Spinal cord (tissue), 10 donors: ENCODE measurements around the gene LRRTM4. TPM values are rescaled to one million over a fixed set of nuclear protein-coding genes. Genes with fewer than 3 reads are reported as not detected.
"Not testable (repeated sequence)": the region's sequence is repeated elsewhere in the genome, so short reads cannot be mapped to it uniquely, and the experiment has no call there.

Experiments used
- DNase-seq, 6 donors: peaks; one replicate each; pipeline versions ENCODE4 v3.0.0 to v3.0.0-alpha.2; 2013 to 2015; ENCODE audit warnings: low spot score in 6 of 6, low read depth in 4 of 6
- H3K27ac ChIP-seq: one replicate; pipeline ENCODE4 v1.5.1; 2013; ENCODE audit warnings: low read depth, low read length, control low read depth
- H3K27me3 ChIP-seq: one replicate; pipeline ENCODE4 v1.6.1; 2013; ENCODE audit warnings: low read length; ENCODE audit not compliant: control insufficient read depth, insufficient read depth
- H3K36me3 ChIP-seq: one replicate; pipeline ENCODE4 v1.6.1; 2013; ENCODE audit warnings: low read length; ENCODE audit not compliant: control insufficient read depth, insufficient read depth
- H3K4me1 ChIP-seq: one replicate; pipeline ENCODE4 v1.6.1; 2013; ENCODE audit warnings: low read length; ENCODE audit not compliant: control insufficient read depth, insufficient read depth
- H3K4me3 ChIP-seq: one replicate; pipeline ENCODE4 v1.5.1; 2013; ENCODE audit warnings: low read depth, low read length, control low read depth
- H3K9me3 ChIP-seq: one replicate; pipeline ENCODE4 v1.6.1; 2013; ENCODE audit warnings: low read length; ENCODE audit not compliant: control insufficient read depth, insufficient read depth
- WGBS: methylation state at CpG from one replicate; pipeline ENCODE4 v1.1.5; 2013; ENCODE audit warnings: missing lambda C conversion rate; ENCODE audit not compliant: insufficient coverage; 5-methylcytosine and 5-hydroxymethylcytosine counted together
- polyA plus RNA-seq, 2 donors: library from polyadenylated mRNA; unstranded; fragments of 120-200 nt; gene quantifications; one replicate each; pipeline ENCODE4 v1.2.1, GENCODE V29; 2013; ENCODE audit not compliant: insufficient read length in 2 of 2
- total RNA-seq, 2 donors: library from RNA; depleted of rRNA in 1 of 2; stranded (reverse); fragments of 120-200 nt in 1 of 2; fragments of >200 nt in 1 of 2; gene quantifications; one replicate each; pipeline versions ENCODE4 v1.2.3 to v1.2.4, GENCODE V29; 2013 to 2014
- donor health status: healthy.

The LRRTM4 gene
- total and polyA plus RNA-seq, 4 donors: 12.6 to 30.4 (median 14.8) TPM

DNA sequence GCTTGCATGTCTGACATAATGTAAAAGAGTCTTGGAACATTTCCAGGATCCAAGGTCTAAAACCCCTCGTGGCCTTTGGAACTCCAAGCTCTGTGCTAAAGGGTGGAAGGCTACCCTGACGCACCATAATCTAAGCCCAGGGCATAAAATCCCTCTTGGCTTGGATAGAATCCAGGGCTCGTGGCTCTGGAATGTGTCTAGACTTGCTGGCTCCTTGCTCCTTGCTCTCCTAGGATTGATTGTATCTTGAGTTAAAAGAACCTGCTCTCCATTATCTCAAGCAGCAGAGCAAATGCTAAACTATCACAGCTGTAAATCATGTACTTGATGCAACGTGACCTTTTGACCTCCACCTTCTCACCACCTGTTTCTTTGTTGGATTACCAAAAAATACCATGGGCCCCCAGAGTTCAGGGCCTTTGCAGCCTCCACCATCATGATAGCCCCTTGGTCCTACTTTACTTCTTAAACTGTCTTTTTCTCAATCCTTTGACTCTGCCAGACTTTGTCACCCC is 346.9 kb downstream of the LRRTM4 start:
- H3K9me3 ChIP-seq, H3K27me3 ChIP-seq, DNase-seq, H3K36me3 ChIP-seq, H3K27ac ChIP-seq, H3K4me3 ChIP-seq, H3K4me1 ChIP-seq: not testable (repeated sequence)
- 71% methylated on average over 3 of the region's 4 CpGs for whole genome bisulfite sequencing

DNA sequence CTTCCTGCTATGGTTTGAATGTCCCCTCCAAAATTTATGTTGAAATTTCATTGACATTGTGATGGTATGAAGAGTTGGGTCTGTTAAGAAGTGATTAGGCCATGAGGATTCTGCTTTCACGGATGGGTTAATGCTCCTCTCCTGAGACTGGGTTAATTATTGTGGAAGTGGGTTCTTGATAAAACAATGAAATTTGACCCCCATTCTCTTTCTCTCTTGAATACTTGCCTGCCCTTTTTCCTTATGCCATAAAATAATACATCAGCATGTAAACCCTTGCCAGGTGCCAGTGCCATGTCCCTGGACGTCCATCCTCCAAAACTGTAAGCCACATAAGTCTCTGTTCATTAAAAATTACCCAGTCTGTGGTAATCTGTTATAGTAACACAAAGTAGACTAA is 352.8 kb downstream of the LRRTM4 start:
- H3K36me3 ChIP-seq: no peaks in the 10 kb centered on the region
- WGBS: no CpG with 5 or more reads among the region's 2 CpGs
- DNase-seq: no peak
- no peaks in the 10 kb centered on the region for H3K27me3 ChIP-seq
- H3K9me3 ChIP-seq: no peaks in the 10 kb centered on the region
- no peaks in the 10 kb centered on the region for H3K4me1 ChIP-seq
- no peak overlapping the region for H3K27ac ChIP-seq
- no peak overlapping the region for H3K4me3 ChIP-seq

DNA sequence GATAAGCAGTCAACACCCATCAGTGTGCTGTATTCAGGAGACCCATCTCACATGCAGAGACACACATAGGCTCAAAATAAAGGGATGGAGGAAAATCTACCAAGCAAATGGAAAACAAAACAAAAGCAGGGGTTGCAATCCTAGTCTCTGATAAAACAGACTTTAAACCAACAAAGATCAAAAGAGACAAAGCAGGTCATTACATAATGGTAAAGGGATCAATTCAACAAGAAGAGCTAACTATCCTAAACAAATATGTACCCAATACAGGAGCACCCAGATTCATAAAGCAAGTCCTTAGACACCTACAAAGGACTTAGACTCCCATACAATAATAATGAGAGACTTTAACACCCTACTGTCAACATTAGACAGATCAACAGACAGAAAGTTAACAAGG is 358.2 kb downstream of the LRRTM4 start:
- H3K27ac ChIP-seq, H3K4me1 ChIP-seq, DNase-seq, H3K27me3 ChIP-seq, H3K36me3 ChIP-seq, H3K9me3 ChIP-seq, H3K4me3 ChIP-seq: not testable (repeated sequence)

DNA sequence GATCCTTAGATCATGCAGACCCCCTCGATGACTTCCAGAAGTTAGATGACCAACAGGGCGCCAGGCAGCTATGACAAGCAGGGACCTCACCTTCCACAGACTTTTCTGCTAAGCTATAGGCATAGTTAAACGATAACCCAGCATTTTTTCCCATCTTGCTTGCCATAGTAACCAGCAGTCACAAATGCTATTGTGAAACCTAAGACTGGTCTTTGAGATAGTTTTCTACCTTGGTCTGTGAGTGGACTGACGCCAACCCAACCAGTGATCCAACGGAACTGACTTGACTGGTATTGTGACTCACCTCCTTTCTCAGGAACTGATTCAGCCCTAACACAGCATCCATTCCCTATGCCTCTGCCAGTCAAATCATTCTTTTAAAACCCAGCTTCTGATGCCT is 361.2 kb downstream of the LRRTM4 start:
- Histone ChIP-seq H3K36me3 (no peaks in the 10 kb centered on the region), H3K4me1 (no peaks in the 10 kb centered on the region), H3K9me3 (no peaks in the 10 kb centered on the region), H3K27me3 (no peaks in the 10 kb centered on the region), H3K4me3 (no peak overlapping the region), H3K27ac (no peak overlapping the region)
- 93% methylated on average over 5 of the region's 5 CpGs for WGBS
- no peak for DNase-seq

DNA sequence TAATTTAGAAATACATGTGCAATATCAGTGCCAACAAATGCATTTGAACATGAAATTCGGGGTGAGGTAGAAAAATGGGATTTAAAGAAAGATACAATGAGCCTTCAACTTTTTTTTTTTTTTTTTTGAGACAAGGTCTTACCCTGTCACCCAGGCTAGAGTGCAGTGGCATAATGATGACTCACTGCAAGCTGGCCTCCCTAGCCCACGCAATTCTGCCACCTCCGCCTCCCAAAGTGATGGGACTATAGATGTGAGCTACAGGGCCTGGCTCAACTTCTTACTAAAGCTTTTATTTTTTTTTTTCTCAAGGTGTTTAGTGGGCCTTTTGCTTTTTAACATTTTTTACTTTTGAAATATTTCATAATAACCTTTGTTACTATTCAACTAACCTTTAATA is 365.6 kb downstream of the LRRTM4 start:
- Histone ChIP-seq H3K36me3 (no peaks in the 10 kb centered on the region), H3K4me1 (no peaks in the 10 kb centered on the region), H3K27me3 (no peaks in the 10 kb centered on the region), H3K9me3 (no peaks in the 10 kb centered on the region), H3K27ac (no peak overlapping the region), H3K4me3 (no peak overlapping the region)
- WGBS: no CpG with 5 or more reads among the region's 3 CpGs
- DNase-seq: no peak

DNA sequence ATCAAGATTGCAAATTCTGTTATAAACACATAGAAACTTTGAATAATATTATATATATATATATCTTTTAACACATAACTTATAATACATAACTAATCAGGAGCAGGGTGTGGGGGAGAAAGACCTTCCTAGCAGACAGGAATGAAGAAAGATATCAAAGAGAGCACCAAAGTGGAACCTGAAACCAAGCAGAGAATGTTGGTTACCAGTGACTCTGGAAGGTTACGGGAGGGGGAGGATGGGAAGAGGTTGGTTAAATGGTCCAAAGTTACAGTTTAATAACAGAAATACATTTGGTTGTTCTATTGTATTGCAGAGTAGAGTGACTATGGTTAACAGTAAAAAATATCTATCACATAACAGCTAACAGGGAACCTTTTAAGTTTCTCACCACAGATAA is 366.7 kb downstream of the LRRTM4 start:
- H3K9me3 ChIP-seq: no peaks in the 10 kb centered on the region
- H3K4me3 ChIP-seq: no peak overlapping the region
- no peaks in the 10 kb centered on the region for H3K36me3 ChIP-seq
- no CpG with 5 or more reads among the region's 1 CpG for WGBS
- no peak overlapping the region for H3K27ac ChIP-seq
- H3K4me1 ChIP-seq: no peaks in the 10 kb centered on the region
- DNase-seq: no peak
- H3K27me3 ChIP-seq: no peaks in the 10 kb centered on the region

DNA sequence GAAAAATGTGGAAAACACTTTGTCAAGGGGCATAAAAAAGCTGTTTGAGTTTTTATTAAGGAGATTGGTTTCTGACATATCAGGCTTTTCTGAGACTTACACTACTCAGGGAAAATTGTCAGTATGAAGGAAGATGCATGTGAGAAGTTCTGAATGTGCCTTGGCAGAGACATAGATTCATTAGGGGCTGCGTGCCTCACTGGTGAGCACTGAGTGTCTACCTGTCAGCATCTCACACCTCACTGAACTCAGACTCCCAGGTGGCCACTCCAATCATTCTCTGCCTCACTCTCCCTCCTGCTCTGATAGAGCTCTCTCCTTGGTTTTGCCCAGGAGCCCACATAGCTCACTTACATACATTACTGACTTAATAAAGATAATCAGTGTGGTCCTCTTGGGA is 372.6 kb downstream of the LRRTM4 start:
- WGBS: no CpG with 5 or more reads among the region's 1 CpG
- no peak overlapping the region for H3K4me3 ChIP-seq
- H3K4me1 ChIP-seq: no peaks in the 10 kb centered on the region
- no peaks in the 10 kb centered on the region for H3K36me3 ChIP-seq
- no peaks in the 10 kb centered on the region for H3K9me3 ChIP-seq
- no peaks in the 10 kb centered on the region for H3K27me3 ChIP-seq
- H3K27ac ChIP-seq: no peak overlapping the region
- peak in 1 of 6 donors; percentile 79 for DNase-seq

DNA sequence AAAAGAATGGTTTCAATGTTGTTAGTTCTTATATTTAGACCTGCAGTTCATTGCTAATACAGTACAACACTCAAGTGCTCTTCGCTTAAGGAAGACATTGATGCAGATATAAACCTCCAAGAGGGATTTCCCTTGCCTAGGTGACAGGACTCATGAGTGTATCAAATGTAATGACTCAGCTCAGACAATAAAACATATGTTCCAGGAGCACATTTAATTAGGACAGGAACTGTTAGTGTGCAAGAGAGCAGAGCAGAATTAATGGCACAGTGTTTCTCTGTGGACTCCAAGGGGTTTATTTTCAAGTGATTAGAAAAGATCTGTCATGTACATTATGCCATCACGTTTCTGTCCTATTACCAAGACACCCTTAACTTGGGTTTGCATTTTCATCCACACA is 375.0 kb downstream of the LRRTM4 start:
- WGBS: 11% methylated on average over 1 of the region's 2 CpGs

DNA sequence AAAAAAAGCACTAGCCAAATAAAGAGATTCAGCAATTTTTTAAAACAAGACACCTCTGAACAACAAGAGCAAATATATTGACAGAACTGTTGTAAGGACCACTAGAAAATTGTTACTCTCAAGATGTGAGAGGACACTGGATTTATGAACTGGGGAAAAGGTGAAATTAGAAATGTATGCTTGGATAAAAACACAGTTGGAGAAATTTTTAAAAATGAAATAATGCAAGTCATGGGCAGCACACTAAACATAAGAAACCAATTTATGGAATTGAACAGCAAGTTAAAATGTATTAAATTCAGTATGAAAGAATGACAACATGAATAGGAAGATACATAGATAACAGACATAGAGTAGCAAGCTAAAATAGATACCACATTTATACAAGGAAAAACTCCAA is 377.4 kb downstream of the LRRTM4 start:
- H3K4me1 ChIP-seq: no peaks in the 10 kb centered on the region
- no peaks in the 10 kb centered on the region for H3K27me3 ChIP-seq
- no peak for DNase-seq
- H3K36me3 ChIP-seq: no peaks in the 10 kb centered on the region
- no peak overlapping the region for H3K27ac ChIP-seq
- no peak overlapping the region for H3K4me3 ChIP-seq
- no peaks in the 10 kb centered on the region for H3K9me3 ChIP-seq

More for the DNA sequence above, 375.0 kb downstream of the LRRTM4 start:
- Histone ChIP-seq H3K27me3 (no peaks in the 10 kb centered on the region), H3K4me3 (no peak overlapping the region), H3K9me3 (no peaks in the 10 kb centered on the region), H3K36me3 (no peaks in the 10 kb centered on the region), H3K4me1 (no peaks in the 10 kb centered on the region), H3K27ac (no peak overlapping the region)
- DNase-seq: peak in 2 of 6 donors; percentile 28 to 74

DNA sequence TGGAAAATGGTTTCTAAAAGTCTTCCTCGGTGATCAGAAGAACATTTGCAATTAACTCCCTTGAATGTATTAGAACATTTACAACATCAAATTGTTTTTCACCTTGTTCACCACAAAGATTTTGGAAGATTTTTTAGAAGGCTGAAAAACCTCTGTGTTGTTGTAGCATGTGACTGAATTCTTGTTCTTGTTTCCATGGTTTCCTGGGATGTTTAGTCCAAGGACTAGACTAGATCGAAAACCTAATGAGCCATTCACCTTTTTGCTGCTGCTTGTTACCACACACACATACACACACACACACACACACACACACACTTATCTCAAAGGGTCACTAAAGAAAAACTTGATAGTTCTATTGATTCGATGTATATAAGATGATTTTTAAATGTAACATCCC is 380.0 kb downstream of the LRRTM4 start:
- no CpG with 5 or more reads among the region's 3 CpGs for WGBS
- Histone ChIP-seq H3K9me3 (no peaks in the 10 kb centered on the region), H3K27ac (no peak overlapping the region), H3K4me1 (no peaks in the 10 kb centered on the region), H3K4me3 (no peak overlapping the region), H3K27me3 (no peaks in the 10 kb centered on the region), H3K36me3 (no peaks in the 10 kb centered on the region)
- peak in 1 of 6 donors; percentile 63 for DNase-seq
